Stimulated activated CD4-positive, alpha-beta T cell treated with anti-CD3 and anti-CD28 coated beads, Interleukin-4, amount 100 ng/mL, for 48 hours (primary cell): Measurements from ENCODE around the gene TCEAL9.
A peak's percentile ranks its signal among the peaks of the same experiment; 100 is the strongest.
"Not testable (repeated sequence)": the region's sequence is repeated elsewhere in the genome, so short reads cannot be mapped to it uniquely, and the experiment has no call there.

Source experiments
- DNase-seq, 2 donors: peaks; one replicate each; pipeline ENCODE4 v3.0.0-alpha.2; 2020; ENCODE audit warnings: low read depth in 2 of 2

Gene TCEAL9, protein sequence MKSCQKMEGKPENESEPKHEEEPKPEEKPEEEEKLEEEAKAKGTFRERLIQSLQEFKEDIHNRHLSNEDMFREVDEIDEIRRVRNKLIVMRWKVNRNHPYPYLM

GRCh38 chrX:103356130-103356798 is at the start of gene TCEAL9:
Gene TCEAL9, plus strand, starts transcription at chrX:103356506. Its CDS starts 1,179 bp downstream, at chrX:103357685.
- DNase-seq = no peak

DNA sequence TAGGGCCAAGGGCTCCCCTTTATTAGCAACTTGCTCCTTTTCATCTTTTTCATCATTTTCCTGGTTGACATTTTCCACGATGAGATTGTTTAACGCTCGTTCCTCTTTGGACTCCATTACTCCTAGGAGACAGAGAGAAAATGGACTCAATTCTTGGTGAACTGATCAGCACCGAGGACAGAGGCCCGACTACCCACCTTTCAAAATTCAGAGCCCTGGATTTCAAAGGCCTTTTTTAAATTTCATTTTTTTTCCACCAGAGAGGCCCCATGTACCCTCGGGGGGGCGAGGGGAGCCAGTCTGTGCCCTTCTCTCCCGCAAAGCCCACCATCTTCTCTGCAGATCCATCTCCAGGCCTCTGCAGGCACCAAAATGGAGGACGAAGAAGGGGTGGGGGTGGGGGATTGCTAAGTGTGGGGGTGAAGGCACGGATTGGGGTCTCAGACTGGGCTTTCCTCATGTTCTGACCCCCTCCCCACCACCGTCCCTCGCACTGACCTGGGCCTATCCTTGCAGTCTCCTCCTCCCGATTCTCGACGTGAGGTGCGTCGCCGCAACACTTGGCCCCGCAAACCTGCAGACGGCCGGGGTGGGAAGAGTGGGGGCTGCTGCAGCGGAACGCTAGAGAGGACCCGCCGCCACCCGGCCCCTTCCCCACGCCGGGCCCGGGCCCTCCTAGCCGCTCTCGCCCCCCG is 46.3 kb upstream of the TCEAL9 start:
- DNase-seq = no peak

- DNase-seq = peak; percentile 72 to 75
These were observed 45.5 kb upstream of the TCEAL9 start, which contains the start of gene BEX2 for GRCh38 chrX:103310555-103311398. Gene BEX2, minus strand, starts transcription at chrX:103310990. Its CDS starts 1,014 bp downstream, at chrX:103309976.

- no peak for DNase-seq
These were observed 44.9 kb upstream of the TCEAL9 start for GRCh38 chrX:103311399-103311780.

DNA sequence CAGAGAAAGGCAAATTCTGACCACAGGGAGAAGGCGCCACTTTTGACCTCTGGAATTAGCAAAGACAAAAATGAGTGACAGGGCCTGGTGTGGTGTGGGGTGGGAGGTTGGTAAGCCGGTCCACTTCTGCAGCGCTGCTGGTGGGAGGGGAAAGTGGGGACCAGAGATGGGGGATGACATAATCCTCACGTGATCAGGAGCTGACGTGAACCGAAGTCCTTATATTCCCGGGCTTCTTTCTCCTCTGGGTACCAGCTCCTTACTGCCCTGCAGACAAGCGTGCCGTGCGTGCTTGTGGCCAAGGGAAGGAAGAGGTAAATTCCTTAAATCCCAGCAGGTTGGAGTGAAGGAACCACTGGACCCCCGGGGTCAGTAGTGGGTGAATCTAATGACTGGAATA is 26.3 kb upstream of the TCEAL9 start, which contains the start of gene TCEAL7:
TCEAL7 (plus strand) TSS at position 249 of the 400 bp plus-strand sequence. CDS start 1,165 bp downstream, outside the sequence.
- no peak for DNase-seq

DNA sequence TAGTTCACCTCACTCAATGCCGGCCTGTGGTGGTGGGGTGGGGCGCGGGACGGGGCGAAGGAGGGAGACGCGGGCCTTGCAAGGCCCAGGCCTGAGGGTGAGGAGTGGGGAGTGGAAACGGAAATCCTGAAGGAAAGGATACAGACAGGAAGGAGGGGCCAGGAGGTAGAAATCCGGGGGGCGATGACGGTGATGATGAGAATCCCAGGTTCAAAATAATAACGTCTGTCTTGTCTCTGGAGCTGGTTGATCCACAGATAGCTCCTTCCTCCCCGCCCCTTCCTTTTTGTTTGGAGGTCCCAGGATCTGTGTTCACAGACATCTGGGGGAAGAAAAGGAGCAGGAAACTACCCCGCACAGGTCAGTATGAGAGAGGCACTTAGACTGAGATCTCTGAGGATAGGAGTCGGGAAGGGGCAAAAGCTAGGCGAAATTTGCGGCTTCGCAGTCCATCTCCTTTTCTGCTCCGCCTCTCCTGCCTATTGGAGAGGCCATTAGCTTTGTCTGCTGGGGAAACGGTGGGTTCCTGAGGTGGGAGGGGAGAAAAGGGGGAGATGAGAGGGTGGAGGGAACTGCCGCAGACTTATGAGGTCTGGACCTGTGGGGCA is 25.5 kb upstream of the TCEAL9 start:
- DNase-seq = no peak

DNA sequence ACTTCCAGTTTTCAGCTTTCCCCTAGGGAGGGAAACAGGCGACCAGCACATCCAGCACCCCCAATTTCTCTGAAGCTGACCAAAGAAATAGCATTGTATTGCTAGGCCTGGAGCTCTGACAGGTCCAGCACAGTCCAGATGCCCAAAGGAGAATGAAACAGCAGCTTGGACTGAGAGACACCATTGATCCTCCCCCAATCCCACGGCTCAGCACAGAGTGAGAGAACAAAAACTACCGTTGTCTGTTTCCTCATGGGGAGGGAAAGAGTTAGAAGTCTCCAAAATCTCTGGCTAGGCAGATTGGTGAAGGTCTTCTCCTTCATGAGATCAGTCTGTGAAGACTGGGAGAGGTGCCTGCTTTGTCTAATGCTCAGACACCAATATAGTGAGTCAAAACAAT is 17.6 kb upstream of the TCEAL9 start:
- DNase-seq = no peak

- DNase-seq = peak; percentile 6 to 11
These were observed 13.2 kb upstream of the TCEAL9 start for GRCh38 chrX:103343105-103343504.

GRCh38 chrX:103344606-103345005 is 11.7 kb upstream of the TCEAL9 start:
- DNase-seq = no peak

- no peak for DNase-seq
These were observed 8.5 kb upstream of the TCEAL9 start for GRCh38 chrX:103347682-103348397.

DNA sequence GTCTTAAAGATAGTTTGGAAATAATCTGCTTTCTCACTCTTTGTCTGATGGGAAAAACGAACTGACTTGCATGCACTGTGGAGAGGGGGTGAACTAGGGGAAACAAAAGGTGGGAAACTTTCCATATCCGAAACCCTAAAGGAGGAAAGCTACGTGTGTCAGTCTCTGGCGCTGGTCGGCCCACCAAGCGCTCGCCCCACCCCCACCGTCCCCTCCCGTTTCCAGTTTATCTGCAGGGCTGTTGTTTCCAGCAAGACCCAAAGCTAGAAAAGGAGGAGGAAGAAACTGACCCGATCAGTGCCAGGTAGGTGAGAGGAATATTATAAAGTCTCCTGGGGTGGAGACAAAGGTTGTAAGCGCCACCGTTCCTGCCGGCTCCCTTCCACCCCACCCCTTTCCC is 552 bp downstream of the TCEAL9 start:
- DNase-seq = no peak

DNA sequence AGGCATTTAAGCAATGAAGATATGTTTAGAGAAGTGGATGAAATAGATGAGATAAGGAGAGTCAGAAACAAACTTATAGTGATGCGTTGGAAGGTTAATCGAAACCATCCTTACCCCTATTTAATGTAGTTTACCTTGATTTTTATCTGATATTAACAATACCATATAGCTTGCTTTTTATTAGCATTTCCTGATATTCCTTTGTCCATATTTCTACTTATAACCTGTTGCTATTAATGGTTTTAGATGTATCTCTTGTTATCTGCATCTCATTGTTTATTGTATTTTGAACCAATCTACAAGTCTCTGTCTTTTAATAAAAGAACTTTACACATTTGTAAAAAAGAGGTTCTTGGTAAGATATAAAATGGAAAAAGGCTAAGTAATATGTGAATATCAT is 1.6 kb downstream of the TCEAL9 start:
- no peak for DNase-seq

DNA sequence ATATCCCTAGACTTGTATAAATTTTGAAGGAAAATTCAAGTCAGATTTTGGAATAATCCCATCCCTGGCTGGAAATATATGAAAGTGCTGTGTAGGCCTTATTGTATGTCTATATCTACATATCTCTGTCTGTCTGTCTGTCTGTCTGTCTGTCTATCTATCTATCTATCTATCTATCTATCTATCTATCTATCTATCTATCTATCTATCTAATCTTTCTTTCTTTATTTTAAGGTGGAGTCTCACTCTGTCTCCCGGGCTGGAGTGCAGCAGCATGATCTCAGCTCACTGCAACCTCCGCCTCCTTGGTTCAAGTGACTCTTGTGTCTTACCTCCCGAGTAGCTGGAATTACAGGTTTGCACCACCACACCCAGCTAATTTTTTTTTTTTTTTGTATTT is 3.3 kb downstream of the TCEAL9 start:
- DNase-seq = not testable (repeated sequence)

- no peak for DNase-seq
These were observed 3.8 kb downstream of the TCEAL9 start for GRCh38 chrX:103360092-103360491.

- DNase-seq = no peak
These were observed 4.6 kb downstream of the TCEAL9 start for GRCh38 chrX:103360916-103361315.

DNA sequence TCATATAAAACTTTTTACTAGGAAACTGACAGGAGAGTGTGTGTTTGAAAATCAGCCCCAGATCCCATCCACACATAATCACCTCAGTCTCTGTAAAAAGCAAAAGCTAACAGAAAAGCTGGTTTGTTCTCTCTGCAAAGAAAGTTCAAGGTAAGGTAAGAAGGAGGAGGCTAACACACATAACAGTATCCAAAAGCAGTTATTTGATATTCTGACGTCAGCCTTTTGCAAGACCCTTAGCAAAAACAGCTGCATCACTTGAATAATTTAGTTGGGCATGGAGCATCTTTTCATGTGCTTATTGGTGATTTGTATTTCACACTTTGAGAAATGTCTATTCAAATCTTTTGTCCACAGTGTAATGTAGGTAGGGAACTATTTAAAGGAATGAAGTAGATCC is 5.5 kb downstream of the TCEAL9 start:
- no peak for DNase-seq

GRCh38 chrX:103362474-103362873 is 6.2 kb downstream of the TCEAL9 start:
- DNase-seq = no peak

DNA sequence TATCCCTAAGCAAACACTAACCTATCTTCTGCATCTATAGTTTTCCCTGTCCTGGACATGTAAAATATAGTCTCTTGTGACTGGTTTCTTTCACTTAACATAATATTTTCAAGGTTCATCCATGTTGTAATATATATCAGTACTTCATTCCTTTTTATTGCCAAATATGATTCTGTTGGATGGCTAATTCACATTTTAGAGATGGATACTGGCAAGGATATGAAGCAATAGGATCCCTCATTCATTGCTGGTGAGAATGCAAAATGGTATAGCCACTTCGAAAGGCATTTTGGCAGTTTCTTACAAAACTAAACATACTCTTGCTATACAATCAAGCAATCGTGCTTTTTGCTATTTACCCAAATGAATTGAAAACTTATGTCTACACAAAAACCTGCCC is 6.7 kb downstream of the TCEAL9 start:
- DNase-seq = no peak

- no peak for DNase-seq
These were observed 11.2 kb downstream of the TCEAL9 start for GRCh38 chrX:103367502-103367901.

DNA sequence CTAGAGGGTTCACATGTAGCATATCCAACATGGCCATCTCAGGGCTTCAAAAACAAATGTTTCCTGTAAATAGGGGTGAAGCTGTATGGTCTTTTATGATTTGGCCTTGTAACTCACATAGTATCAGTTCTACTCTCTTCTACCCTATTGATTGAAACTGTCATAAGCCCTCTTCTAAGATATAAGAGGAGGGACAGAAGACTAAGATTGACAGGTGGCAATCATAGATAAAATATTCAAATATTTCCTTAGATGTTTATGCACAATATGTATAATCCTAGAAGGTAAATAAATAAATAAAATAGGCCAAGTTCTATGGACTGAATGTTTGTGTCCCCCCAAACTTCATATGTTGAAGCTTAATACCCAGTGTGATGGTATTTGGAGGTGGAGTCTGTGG is 13.2 kb downstream of the TCEAL9 start:
- DNase-seq = no peak

GRCh38 chrX:103372886-103373285 is 16.6 kb downstream of the TCEAL9 start:
- DNase-seq = no peak
